Measurements from ENCODE around the gene ADGRD1.

The ADGRD1 gene

DNA sequence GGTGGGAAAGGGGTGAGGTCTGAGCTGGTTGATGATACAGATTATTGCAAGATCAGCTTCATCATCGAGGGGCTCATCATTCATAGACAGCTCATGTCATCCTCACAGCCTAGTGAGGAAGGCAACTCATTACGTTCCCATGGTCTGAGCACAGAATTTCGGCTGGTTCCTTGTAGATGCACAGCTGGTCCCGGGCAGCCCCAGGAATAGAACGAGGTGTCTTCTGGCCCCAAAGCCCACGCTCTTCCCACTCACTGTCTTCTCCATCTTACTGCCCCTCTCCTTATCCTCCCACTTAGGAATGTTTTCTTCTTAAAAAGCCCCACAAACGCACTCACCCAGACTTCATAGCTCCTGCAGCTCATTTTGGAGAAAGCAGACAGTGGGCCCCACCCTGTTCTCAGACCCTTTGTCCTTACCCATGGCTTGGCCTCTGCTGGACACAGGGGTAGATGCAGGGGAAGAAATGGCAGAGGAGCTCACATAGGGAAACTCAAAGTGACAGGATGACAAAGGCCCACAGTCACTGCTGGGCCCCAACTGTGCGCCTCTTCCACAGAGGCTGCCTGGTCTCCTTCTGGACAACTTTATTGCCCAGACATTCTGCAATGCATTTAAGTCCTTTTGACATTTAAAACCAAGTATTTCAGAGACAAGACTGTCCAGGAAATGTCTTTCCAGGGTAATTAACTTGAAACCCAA lies 162.2 kb downstream of the ADGRD1 start:
- no peaks in the 10 kb centered on the region for H3K27me3 ChIP-seq (ENCODE audit: insufficient read depth, low read length, poor library complexity)
- no peak for DNase-seq
- no peak for ATAC-seq (ENCODE audit: insufficient read depth, low read depth)
- no peaks in the 10 kb centered on the region for H4K20me1 ChIP-seq (ENCODE audit: insufficient read depth, low read length)
- H3K27ac ChIP-seq (ENCODE audit: low read length): no peak overlapping the region
- H3K9ac ChIP-seq (ENCODE audit: low read depth, low read length): no peak overlapping the region
- no peaks in the 10 kb centered on the region for H3K79me2 ChIP-seq (ENCODE audit: insufficient read depth, low read length)
- H3K9me3 ChIP-seq (ENCODE audit: insufficient read depth, low read length, severe bottlenecking): no peaks in the 10 kb centered on the region
- TF ChIP-seq EZH2 (IDR thresholded peaks at IDR 0.05; ENCODE audit: borderline replicate concordance, low read depth, low read length, severe bottlenecking): no peak
- TF ChIP-seq, protein P1, sequence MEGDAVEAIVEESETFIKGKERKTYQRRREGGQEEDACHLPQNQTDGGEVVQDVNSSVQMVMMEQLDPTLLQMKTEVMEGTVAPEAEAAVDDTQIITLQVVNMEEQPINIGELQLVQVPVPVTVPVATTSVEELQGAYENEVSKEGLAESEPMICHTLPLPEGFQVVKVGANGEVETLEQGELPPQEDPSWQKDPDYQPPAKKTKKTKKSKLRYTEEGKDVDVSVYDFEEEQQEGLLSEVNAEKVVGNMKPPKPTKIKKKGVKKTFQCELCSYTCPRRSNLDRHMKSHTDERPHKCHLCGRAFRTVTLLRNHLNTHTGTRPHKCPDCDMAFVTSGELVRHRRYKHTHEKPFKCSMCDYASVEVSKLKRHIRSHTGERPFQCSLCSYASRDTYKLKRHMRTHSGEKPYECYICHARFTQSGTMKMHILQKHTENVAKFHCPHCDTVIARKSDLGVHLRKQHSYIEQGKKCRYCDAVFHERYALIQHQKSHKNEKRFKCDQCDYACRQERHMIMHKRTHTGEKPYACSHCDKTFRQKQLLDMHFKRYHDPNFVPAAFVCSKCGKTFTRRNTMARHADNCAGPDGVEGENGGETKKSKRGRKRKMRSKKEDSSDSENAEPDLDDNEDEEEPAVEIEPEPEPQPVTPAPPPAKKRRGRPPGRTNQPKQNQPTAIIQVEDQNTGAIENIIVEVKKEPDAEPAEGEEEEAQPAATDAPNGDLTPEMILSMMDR (IDR thresholded peaks at IDR 0.05; ENCODE audit: borderline replicate concordance, extremely low read depth, low read length, poor library complexity, severe bottlenecking): no peak
- H3K4me2 ChIP-seq (ENCODE audit: insufficient read depth, low read length): no peak overlapping the region
- H3K4me1 ChIP-seq (ENCODE audit: insufficient read depth, low read length): no peaks in the 10 kb centered on the region
- no peaks in the 10 kb centered on the region for H3K36me3 ChIP-seq (ENCODE audit: insufficient read depth, low read length)
- no peak overlapping the region for H3K4me3 ChIP-seq (ENCODE audit: low read depth in 1 of 2, low read length in 2 of 2)
- H2AFZ ChIP-seq (ENCODE audit: low read depth, low read length): no peak overlapping the region

DNA sequence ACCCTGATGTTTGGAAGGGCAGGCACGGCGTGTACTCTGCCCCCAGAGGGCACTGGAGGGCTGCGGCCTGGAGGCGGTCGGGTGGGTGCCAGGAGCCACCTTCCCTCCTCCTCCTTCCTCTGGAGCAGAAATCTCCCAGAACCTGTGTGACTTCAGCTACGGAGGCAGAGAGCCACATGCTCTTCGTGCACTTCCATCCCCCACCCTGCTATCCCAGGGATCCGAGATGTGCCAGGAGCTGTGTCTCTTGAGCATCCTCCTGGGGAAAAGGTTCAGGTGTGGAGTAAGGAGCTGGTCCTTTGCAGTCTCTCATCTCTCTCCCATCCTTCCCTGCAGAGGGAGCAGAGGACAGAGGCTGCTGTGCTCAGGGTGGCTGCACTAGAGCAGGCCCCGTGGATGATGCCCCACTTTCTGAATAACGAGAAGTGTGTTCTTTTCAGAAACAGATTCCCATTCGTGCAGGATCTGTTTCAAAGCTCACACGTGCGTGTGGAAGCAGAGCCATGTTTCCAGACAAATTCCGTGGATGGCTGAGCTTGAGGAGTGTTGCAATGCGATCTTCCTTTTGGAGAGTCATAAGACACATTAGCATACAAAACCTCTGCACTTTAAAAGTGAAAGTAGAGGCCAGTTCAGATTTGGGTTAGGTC lies 162.9 kb downstream of the ADGRD1 start:
- Histone ChIP-seq H3K4me3 (ENCODE audit: low read depth in 1 of 2, low read length in 2 of 2) (no peak overlapping the region), H3K27me3 (ENCODE audit: insufficient read depth, low read length, poor library complexity) (no peaks in the 10 kb centered on the region), H3K9ac (ENCODE audit: low read depth, low read length) (no peak overlapping the region), H3K79me2 (ENCODE audit: insufficient read depth, low read length) (no peaks in the 10 kb centered on the region), H3K9me3 (ENCODE audit: insufficient read depth, low read length, severe bottlenecking) (no peaks in the 10 kb centered on the region), H3K4me1 (ENCODE audit: insufficient read depth, low read length) (no peaks in the 10 kb centered on the region), H3K4me2 (ENCODE audit: insufficient read depth, low read length) (no peak overlapping the region), H3K27ac (ENCODE audit: low read length) (no peak overlapping the region), H4K20me1 (ENCODE audit: insufficient read depth, low read length) (no peaks in the 10 kb centered on the region), H3K36me3 (ENCODE audit: insufficient read depth, low read length) (no peaks in the 10 kb centered on the region), H2AFZ (ENCODE audit: low read depth, low read length) (no peak overlapping the region)
- TF ChIP-seq, protein P1 (IDR thresholded peaks at IDR 0.05; ENCODE audit: borderline replicate concordance, extremely low read depth, low read length, poor library complexity, severe bottlenecking): peak; percentile 48
- TF ChIP-seq EZH2 (IDR thresholded peaks at IDR 0.05; ENCODE audit: borderline replicate concordance, low read depth, low read length, severe bottlenecking): no peak
- DNase-seq: no peak
- ATAC-seq (ENCODE audit: insufficient read depth, low read depth): no peak

- Histone ChIP-seq H2AFZ (ENCODE audit: low read depth, low read length) (no peak overlapping the region), H3K9me3 (ENCODE audit: insufficient read depth, low read length, severe bottlenecking) (no peaks in the 10 kb centered on the region), H3K27me3 (ENCODE audit: insufficient read depth, low read length, poor library complexity) (no peaks in the 10 kb centered on the region), H4K20me1 (ENCODE audit: insufficient read depth, low read length) (no peaks in the 10 kb centered on the region), H3K27ac (ENCODE audit: low read length) (no peak overlapping the region), H3K4me2 (ENCODE audit: insufficient read depth, low read length) (no peak overlapping the region), H3K36me3 (ENCODE audit: insufficient read depth, low read length) (no peaks in the 10 kb centered on the region), H3K4me3 (ENCODE audit: low read depth in 1 of 2, low read length in 2 of 2) (no peak overlapping the region), H3K9ac (ENCODE audit: low read depth, low read length) (no peak overlapping the region), H3K79me2 (ENCODE audit: insufficient read depth, low read length) (no peaks in the 10 kb centered on the region), H3K4me1 (ENCODE audit: insufficient read depth, low read length) (no peaks in the 10 kb centered on the region)
- no peak for DNase-seq
- TF ChIP-seq, protein P1 (IDR thresholded peaks at IDR 0.05; ENCODE audit: borderline replicate concordance, extremely low read depth, low read length, poor library complexity, severe bottlenecking): no peak
- no peak for TF ChIP-seq EZH2 (IDR thresholded peaks at IDR 0.05; ENCODE audit: borderline replicate concordance, low read depth, low read length, severe bottlenecking)
- ATAC-seq (ENCODE audit: insufficient read depth, low read depth): no peak
Measured at GRCh38 chr12:131117438-131118245, 163.9 kb downstream of the ADGRD1 start.

All from DND-41 (cell line).